ENCODE data around the gene MRPS17.
A peak's percentile ranks its signal among the peaks of the same experiment; 100 is the strongest.

Gene MRPS17

GRCh38 chr7:55973747-55974250 lies 22.1 kb downstream of the MRPS17 start:
- DNase-seq, result no peak

- DNase-seq, result peak; percentile 48
Measured at GRCh38 chr7:55975988-55976633, 24.4 kb downstream of the MRPS17 start.

DNA sequence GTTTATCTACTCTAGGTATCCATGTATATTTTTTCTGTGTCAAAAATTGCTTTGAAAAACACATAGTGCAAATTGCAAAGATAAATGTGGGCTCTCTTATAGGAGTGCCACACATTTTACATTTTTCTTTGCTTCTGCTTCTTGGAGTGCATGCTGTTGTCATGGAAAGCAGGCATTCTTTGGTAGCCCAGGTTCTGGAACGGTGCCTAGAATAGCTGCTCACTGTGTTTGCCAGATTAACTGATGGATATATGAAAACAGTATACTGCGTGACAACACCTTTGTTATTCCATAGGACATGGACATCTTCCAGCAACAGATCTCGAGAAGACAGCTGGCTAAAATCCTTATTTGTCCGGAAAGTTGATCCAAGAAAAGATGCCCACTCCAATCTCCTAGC lies 26.2 kb downstream of the MRPS17 start:
- DNase-seq, result peak; percentile 60

GRCh38 chr7:55980266-55980665 lies 28.6 kb downstream of the MRPS17 start:
- DNase-seq, result no peak

DNA sequence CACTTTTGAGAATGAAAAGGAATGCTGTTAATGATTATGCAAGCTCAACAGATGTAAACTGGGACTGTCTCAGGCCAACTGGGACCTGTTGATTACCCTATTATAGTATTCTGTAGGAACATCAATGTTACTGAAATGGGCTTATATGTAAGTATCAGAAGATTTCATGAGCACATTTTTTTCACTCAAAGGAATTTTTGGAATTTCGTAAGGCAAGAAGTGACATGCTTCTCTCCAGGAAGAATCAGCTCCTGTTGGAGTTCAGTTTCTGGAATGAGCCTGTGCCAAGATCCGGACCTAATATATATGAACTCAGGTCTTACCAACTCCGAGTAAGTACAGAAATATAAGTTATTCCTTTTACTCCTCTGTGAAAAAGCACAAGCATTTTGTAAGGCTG lies 31.9 kb downstream of the MRPS17 start:
- DNase-seq, result no peak

DNA sequence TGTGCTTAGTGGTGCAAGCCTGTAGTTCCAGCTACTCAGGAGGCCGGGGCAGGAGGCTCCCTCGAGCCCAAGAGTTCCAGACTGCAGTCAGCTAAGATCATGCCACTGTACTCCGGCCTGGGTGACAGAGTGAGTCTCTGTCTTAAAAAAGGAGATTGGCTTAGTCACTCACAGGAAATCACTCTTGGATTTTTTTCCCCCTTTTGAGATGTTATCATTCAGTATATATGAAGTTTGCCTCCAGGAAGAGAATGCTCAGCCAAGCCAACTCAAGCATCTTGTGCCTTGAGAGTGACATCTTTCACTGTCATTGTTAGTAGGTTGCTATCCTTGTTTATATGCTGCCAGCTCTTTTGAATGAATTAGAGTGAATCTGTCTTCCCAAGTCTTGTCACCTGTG lies 40.7 kb downstream of the MRPS17 start:
- DNase-seq, result no peak

DNA sequence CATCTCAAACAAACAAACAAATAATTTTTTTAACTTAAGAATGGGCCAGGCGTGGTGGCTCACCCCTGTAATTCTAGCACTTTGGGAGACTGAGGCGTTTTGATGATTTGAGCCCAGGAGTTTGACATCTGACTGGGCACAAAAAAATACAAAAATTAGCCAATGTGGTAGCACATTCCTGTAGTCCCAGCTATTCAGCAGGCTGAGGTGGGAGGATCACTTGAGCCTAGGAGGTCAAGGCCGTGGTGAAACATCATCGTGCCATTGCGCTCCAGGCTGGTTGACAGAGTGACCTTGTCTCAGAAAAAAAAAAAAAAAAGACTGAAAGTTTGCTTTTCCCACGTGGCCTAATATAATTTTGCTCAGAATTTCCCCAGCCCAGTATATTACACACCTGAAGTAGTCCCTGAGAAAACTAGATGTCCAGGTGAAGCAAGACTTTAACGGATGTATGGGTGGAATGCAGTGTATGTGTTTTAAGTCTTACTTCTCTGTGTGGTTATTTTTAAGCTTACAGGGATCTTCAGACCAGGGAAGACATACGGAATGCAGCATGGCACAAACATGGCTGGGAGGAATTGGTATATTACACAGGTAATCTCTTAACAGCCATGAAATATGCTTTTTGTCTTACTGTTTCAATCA lies 45.3 kb downstream of the MRPS17 start:
- no peak for DNase-seq

DNA sequence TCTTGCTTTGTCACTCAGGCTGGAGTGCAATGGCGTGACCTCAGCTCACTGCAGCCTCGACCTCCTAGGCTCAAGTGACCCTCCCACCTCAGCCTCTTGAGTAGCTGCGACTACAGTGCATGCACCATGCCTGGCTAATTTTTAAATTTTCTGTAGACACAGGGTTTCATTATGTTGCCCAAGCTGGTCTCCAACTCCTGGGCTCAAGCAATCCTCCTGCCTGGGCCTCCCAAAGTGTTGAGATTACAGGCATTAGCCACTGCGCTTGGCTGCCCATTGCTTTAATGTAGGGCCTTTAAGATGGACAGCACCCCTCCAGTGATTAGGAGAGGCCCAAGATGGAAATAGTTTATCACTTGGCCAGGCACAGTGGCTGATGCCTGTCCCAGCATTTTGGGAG lies 52.1 kb downstream of the MRPS17 start:
- DNase-seq, result no peak

Measured in NCI-H69 (cell line).